HG02852 (cell line): ENCODE data around the gene TUBGCP2.
A peak's percentile ranks its signal among the peaks of the same experiment; 100 is the strongest.

Source experiments
- ATAC-seq: cut with Tn5 transposase; IDR thresholded peaks from one replicate; pipeline ENCODE4 v1.9.1; 2021; ENCODE audit warnings: mild to moderate bottlenecking, moderate library complexity; ENCODE audit not compliant: unreplicated experiment

TUBGCP2 gene

GRCh38 chr10:133309100-133309719 is 538 bp upstream of the TUBGCP2 start:
- peak; percentile 66 for ATAC-seq

DNA sequence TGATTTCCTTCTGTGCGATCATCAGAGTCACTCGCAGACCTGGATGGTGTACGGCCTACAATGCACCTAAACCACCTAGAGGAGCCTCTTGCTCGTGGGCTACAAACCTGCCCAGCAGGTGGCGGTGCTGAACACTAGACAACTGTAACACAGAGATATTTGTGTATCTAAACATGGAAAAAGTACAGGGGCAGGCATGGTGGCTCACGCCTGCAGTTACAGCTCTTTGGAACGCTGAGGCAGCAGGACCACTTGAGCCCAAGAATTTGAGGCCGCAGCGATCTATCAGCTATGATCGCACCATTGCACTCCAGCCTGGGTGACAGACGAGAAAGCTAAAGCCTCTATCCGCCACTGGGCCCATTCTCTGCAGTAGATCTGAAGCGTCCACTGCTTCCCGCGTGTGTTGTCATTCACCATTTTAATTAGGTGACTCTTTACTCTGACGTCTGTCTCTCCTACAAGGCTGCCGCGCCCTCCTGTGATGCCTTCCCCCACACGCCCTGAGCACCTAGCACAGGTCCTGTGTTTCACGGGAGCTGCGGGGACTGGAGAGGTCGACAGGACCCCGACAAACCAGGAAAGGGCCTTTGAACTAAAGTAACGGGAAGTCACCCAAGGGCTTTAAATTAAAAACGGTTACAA is 774 bp downstream of the TUBGCP2 start:
- ATAC-seq = peak; percentile 41

DNA sequence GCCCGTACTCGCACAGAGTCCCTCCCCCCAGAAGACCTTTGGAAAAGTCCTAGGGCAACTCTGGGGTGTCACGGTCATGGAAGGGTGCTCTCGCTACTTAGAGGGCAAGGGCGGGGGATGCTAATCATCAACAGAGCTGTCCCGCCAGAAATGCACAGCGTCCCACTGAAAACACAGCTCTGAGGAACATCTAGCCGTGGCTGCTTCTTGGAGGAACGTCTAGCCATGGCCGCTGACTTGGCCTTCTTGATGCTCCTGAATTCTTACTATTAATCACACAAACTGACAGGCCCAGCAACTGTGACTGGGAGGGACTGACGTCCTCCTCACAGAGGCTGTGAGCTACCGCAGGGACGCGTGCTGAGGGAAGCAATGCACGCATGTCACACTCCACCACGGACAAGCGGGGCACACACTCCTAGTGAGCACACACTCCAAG is 1.7 kb downstream of the TUBGCP2 start:
- ATAC-seq = no peak

DNA sequence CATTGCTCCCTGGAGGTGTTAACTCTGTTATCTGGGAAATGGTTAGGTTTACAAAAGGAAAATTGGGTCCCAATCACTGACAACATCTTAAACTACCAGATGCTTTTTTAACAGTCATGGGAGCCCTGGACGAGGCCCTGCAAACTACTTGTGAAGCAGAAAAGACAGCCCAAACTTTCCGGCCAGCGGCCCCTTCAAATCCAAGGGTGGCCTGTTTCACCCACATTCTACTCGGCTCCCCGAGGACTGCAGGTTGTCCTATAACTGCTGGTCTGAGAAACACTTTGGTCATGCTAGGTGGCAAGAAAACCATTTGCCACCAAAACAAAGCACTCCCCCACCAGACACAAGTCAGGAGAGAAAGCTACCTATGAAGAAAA is 2.6 kb downstream of the TUBGCP2 start:
- no peak for ATAC-seq

GRCh38 chr10:133303206-133303605 is 5.5 kb downstream of the TUBGCP2 start:
- no peak for ATAC-seq

DNA sequence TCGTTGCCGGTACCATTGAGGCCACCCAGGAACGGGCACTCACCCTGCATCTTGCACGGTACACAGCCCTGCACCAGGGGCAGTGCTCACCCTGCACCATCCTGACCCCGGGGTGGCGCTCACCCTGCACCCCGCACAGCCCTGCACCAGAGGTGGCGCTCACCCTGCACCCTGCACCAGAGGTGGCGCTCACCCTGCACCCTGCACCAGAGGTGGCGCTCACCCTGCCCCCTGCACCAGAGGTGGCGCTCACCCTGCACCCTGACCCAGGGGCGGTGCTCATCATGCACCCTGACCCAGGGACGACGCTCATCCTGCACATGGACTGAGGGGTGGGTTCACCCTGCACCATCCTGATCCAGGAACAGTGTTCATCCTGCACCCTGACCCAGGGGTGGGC is 6.4 kb downstream of the TUBGCP2 start:
- no peak for ATAC-seq

GRCh38 chr10:133299738-133300137 is 8.9 kb downstream of the TUBGCP2 start:
- ATAC-seq = no peak

GRCh38 chr10:133299224-133299623 is 9.4 kb downstream of the TUBGCP2 start:
- no peak for ATAC-seq

GRCh38 chr10:133298466-133298865 is 10.2 kb downstream of the TUBGCP2 start:
- no peak for ATAC-seq

DNA sequence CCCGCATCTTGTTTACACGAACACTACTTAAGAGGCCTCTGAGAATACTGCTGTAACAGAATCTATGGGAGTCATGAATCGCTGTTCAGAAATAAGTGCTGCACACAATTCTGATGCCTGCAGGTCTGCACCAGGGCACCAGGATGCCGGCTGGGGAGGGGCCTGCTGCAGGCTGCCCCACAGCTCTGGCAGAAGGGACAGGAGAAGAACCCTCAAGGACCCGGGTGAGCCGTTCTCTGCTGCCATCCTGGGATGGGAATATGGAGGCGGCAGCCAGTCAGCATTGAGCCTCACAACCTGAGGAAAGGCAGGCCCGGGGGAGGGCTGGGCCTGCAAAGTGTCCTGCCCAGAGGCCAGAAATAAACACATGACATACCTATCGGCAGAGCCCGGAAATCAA is 11.2 kb downstream of the TUBGCP2 start:
- ATAC-seq = no peak

DNA sequence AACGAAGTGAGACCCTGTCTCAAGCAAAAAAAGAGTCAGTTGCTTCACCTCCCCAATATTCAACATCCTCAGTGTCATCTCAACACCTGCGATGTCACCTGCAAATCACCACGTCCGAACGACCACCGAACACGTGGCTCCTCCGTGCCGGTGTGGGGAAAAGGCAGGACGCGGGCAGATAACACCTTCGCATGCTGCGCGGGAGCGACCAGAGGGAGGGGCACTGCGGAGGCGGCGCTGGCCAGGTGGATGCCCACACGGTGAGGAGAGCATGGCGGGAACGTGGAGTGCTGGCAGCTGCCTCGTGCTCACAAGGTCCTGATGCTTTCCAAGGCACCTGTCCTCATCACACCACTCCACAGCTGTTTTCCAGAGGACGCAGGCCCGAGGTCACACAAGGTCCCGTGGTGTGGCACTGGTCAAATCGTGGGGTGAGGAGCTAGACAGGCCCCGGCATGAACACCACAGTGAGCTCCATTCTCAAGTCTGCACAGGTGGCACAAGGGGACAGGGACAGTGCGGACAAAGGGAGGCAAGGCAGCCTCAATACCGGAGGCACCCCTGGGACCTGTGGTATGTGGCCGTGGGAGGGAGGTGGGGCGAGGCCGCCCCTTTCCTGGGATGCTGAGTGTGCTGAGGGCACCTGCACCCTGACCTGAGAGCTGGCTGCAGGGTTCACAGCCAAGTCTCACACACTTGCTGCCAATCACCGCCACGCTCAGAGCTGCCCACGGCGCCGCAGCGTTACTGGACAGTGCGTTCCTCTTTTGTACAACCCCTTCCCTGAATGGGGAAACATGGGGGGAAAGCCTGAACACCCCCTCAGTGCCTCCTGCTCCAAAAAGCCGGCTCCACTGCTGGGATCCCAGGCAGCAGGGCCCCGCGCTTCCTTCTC is 13.0 kb downstream of the TUBGCP2 start:
- ATAC-seq = no peak

GRCh38 chr10:133294189-133294588 is 14.5 kb downstream of the TUBGCP2 start:
- ATAC-seq = no peak

GRCh38 chr10:133293810-133294119 is 14.9 kb downstream of the TUBGCP2 start:
- ATAC-seq = no peak

- no peak for ATAC-seq
Measured at GRCh38 chr10:133292919-133293809, 15.5 kb downstream of the TUBGCP2 start.

DNA sequence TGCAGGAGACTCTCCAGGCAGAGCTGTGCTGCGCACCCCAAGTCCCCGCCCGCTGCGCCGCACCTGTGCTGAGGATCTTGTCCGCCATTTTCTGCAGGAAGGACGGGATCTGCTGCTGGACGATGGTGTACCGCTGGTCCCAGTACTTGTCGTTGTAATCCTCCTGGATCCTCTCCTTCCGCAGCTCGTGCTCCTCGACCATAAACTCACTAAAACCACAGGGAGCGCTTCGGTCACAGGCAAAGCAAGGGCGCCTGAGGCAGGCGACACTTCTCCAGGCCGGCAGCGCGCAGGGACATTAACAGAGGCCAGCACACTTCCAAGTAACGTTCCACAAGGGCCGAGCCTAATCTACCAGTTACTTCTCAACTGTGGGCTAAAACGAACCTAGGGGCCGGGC is 18.9 kb downstream of the TUBGCP2 start:
- no peak for ATAC-seq

GRCh38 chr10:133287832-133288500 is 20.7 kb downstream of the TUBGCP2 start:
- no peak for ATAC-seq

DNA sequence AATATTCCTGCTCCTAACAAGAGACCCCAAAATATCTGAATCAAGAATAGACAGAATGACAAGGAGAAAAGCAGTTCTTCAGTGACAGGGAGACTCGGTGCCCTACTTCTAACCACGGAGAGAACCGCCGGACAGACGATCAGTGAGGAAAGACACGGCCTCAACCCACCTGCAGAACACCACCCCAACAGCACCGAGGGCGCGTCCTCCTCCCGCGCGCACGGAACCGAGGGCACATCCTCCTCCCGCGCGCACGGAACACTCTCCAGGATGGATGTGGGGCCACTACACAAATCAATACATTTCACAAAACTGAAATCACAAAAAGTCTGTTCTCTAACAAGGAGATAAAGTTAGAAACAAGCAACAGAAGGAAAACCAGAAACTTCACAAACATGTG is 22.3 kb downstream of the TUBGCP2 start:
- ATAC-seq = no peak

DNA sequence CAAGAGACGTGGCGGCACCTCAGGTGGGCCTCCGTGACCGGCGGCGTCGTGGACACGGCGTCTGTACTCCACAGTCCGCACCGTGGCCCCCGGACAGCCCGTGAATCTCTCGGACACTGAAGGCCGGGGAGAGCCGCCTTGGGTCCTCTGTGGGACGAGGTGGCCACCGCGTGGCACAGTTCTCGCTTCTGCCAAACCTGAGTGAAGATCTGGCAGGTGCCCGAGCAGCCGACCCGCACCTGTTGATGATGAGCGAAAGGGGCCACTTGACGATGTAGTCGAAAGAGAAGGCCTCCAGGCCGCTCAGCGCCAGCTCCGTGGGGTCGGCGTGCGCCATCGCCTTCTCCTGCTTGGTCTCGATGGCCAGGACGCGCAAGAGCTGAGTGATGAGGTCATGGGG is 23.5 kb downstream of the TUBGCP2 start:
- no peak for ATAC-seq

GRCh38 chr10:133283931-133284330 is 24.7 kb downstream of the TUBGCP2 start:
- no peak for ATAC-seq

DNA sequence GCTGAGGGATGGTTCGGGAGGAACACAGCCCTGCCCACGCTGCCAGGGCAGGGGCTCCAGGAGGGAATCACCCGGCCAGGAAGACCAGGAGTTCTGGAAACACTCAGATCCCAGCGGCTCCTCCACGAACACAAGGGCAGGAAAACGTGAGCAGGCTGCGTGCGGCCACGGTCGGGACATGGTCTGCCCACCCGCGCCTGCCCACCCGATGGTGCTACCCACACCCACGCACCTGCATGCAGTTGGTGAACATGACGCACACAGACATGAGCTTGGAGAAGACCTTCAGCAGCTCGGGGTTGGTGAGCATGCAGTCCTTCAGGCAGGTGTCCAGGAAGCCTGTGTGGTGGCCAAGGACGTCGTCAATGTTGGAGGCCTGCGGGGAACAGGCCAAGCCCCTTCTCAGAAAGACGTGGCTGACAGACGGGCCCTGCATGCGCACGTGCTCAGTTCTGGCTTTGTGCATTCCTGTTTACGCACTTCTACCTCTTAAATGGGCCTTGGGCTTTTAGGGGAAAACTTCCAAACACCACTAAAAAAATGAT is 25.8 kb downstream of the TUBGCP2 start:
- ATAC-seq = no peak
